ENCODE data around the gene NUP210.
"Not testable (repeated sequence)": the region's sequence is repeated elsewhere in the genome, so short reads cannot be mapped to it uniquely, and the experiment has no call there.

Gene NUP210

DNA sequence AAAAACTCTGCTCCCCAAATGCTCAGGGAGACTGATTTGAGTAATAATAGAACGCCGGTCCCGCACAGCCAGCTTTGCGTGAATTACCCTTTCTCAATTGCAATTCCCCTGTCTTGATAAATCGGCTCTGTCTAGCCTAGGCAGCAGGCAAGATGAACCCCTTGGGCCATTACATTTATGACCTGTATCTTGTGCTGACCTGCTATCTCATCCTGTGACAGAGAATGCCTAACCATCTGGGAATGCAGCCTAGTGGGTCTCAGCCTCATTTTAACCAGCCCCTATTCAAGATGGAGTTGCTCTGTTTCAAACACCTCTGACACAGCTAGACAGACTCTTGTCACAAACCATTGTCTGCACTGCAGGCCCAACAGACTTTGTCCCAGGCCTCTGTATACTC lies 13.8 kb upstream of the NUP210 start:
- H2AFZ ChIP-seq (ENCODE audit: low read depth, low read length): no peak overlapping the region
- peaks cover 2% of the 10 kb centered on the region for H3K4me1 ChIP-seq (ENCODE audit: insufficient read depth, low read length)
- ATAC-seq (ENCODE audit: insufficient read depth, low read depth) (no peak), DNase-seq (no peak)
- no peaks in the 10 kb centered on the region for H3K27me3 ChIP-seq (ENCODE audit: insufficient read depth, low read length, poor library complexity)
- no peaks in the 10 kb centered on the region for H3K9me3 ChIP-seq (ENCODE audit: insufficient read depth, low read length, severe bottlenecking)
- H3K36me3 ChIP-seq (ENCODE audit: insufficient read depth, low read length): no peaks in the 10 kb centered on the region
- H3K79me2 ChIP-seq (ENCODE audit: insufficient read depth, low read length): no peaks in the 10 kb centered on the region
- no peak overlapping the region for H3K27ac ChIP-seq (ENCODE audit: low read length)
- no peaks in the 10 kb centered on the region for H4K20me1 ChIP-seq (ENCODE audit: insufficient read depth, low read length)
- TF ChIP-seq, protein P1, sequence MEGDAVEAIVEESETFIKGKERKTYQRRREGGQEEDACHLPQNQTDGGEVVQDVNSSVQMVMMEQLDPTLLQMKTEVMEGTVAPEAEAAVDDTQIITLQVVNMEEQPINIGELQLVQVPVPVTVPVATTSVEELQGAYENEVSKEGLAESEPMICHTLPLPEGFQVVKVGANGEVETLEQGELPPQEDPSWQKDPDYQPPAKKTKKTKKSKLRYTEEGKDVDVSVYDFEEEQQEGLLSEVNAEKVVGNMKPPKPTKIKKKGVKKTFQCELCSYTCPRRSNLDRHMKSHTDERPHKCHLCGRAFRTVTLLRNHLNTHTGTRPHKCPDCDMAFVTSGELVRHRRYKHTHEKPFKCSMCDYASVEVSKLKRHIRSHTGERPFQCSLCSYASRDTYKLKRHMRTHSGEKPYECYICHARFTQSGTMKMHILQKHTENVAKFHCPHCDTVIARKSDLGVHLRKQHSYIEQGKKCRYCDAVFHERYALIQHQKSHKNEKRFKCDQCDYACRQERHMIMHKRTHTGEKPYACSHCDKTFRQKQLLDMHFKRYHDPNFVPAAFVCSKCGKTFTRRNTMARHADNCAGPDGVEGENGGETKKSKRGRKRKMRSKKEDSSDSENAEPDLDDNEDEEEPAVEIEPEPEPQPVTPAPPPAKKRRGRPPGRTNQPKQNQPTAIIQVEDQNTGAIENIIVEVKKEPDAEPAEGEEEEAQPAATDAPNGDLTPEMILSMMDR (IDR thresholded peaks at IDR 0.05; ENCODE audit: borderline replicate concordance, extremely low read depth, low read length, poor library complexity, severe bottlenecking): no peak
- TF ChIP-seq EZH2 (IDR thresholded peaks at IDR 0.05; ENCODE audit: borderline replicate concordance, low read depth, low read length, severe bottlenecking): no peak
- H3K9ac ChIP-seq (ENCODE audit: low read depth, low read length): no peak overlapping the region
- no peak overlapping the region for H3K4me3 ChIP-seq (ENCODE audit: low read depth in 1 of 2, low read length in 2 of 2)
- no peak overlapping the region for H3K4me2 ChIP-seq (ENCODE audit: insufficient read depth, low read length)

- Histone ChIP-seq H3K4me2 (ENCODE audit: insufficient read depth, low read length) (no peak overlapping the region), H2AFZ (ENCODE audit: low read depth, low read length) (no peak overlapping the region), H3K9ac (ENCODE audit: low read depth, low read length) (no peak overlapping the region), H3K27ac (ENCODE audit: low read length) (no peak overlapping the region), H3K27me3 (ENCODE audit: insufficient read depth, low read length, poor library complexity) (no peaks in the 10 kb centered on the region), H4K20me1 (ENCODE audit: insufficient read depth, low read length) (no peaks in the 10 kb centered on the region), H3K4me3 (ENCODE audit: low read depth in 1 of 2, low read length in 2 of 2) (no peak overlapping the region), H3K36me3 (ENCODE audit: insufficient read depth, low read length) (no peaks in the 10 kb centered on the region), H3K4me1 (ENCODE audit: insufficient read depth, low read length) (peaks cover 13% of the 10 kb centered on the region), H3K9me3 (ENCODE audit: insufficient read depth, low read length, severe bottlenecking) (no peaks in the 10 kb centered on the region), H3K79me2 (ENCODE audit: insufficient read depth, low read length) (no peaks in the 10 kb centered on the region)
- no peak for TF ChIP-seq EZH2 (IDR thresholded peaks at IDR 0.05; ENCODE audit: borderline replicate concordance, low read depth, low read length, severe bottlenecking)
- TF ChIP-seq, protein P1 (IDR thresholded peaks at IDR 0.05; ENCODE audit: borderline replicate concordance, extremely low read depth, low read length, poor library complexity, severe bottlenecking): no peak
- DNase-seq: no peak
- no peak for ATAC-seq (ENCODE audit: insufficient read depth, low read depth)
These were observed 12.0 kb upstream of the NUP210 start for GRCh38 chr3:13432093-13432492.

DNA sequence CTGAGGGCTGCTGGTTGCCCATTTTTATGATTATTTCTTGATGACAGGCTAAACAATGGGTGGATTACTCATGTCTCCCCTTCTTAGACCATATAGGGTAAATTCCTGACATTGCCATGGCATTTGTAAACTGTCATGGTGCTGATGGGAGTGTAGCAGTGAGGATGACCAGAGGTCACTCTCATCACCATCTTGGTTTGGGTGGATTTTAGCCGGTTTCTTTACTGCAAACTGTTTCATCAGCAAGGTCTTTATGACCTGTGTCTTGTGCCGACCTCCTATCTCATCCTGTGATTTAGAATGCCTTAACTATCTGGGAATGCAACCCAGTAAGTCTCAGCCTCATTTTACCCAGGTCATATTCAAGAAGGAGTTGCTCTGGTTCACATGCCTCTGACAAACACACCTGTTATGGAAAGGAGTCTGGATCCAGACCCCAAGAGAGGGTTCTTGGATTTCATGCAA lies 10.3 kb upstream of the NUP210 start:
- H3K4me2 ChIP-seq (ENCODE audit: insufficient read depth, low read length); H3K9me3 ChIP-seq (ENCODE audit: insufficient read depth, low read length, severe bottlenecking); H3K9ac ChIP-seq (ENCODE audit: low read depth, low read length); H2AFZ ChIP-seq (ENCODE audit: low read depth, low read length); DNase-seq; H3K27ac ChIP-seq (ENCODE audit: low read length); ATAC-seq (ENCODE audit: insufficient read depth, low read depth); H3K36me3 ChIP-seq (ENCODE audit: insufficient read depth, low read length); H3K79me2 ChIP-seq (ENCODE audit: insufficient read depth, low read length); H4K20me1 ChIP-seq (ENCODE audit: insufficient read depth, low read length); H3K27me3 ChIP-seq (ENCODE audit: insufficient read depth, low read length, poor library complexity); H3K4me3 ChIP-seq (ENCODE audit: low read depth in 1 of 2, low read length in 2 of 2): not testable (repeated sequence)
- H3K4me1 ChIP-seq (ENCODE audit: insufficient read depth, low read length): peaks cover 13% of the 10 kb centered on the region

DNA sequence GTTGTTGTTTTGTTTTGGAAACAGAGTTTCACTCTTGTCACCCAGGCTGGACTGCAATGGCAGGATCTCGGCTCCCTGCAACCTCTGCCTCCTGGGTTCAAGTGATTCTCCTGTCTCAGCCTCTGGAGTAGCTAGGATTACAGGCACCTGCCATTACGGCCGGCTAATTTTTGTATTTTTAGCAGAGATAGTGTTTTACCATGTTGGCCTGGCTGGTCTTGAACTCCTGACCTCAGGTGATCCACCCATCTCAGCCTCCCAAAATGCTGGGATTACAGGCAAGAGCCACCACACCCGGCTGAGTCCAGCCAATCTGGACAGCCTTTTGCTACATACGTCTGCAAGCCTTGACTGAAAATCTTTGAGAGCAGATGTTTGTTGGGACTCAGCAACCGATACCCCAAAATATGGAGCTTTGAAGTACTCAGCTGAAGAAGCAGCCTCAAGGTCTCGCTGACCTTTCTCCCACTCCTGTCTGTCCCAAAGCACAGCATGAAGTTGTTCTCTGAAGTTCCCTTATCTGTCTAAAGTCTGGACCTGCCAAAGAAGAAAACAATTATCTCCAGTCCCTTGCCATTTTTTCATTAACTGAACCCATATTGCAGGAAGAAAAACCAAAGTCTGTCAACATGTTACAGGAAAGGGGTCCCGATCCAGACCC lies 9.6 kb upstream of the NUP210 start:
- DNase-seq (no peak), ATAC-seq (ENCODE audit: insufficient read depth, low read depth) (no peak)
- no peaks in the 10 kb centered on the region for H3K27me3 ChIP-seq (ENCODE audit: insufficient read depth, low read length, poor library complexity)
- no peaks in the 10 kb centered on the region for H3K79me2 ChIP-seq (ENCODE audit: insufficient read depth, low read length)
- H4K20me1 ChIP-seq (ENCODE audit: insufficient read depth, low read length): no peaks in the 10 kb centered on the region
- no peak overlapping the region for H3K27ac ChIP-seq (ENCODE audit: low read length)
- no peak overlapping the region for H3K4me2 ChIP-seq (ENCODE audit: insufficient read depth, low read length)
- H2AFZ ChIP-seq (ENCODE audit: low read depth, low read length): no peak overlapping the region
- no peak overlapping the region for H3K9ac ChIP-seq (ENCODE audit: low read depth, low read length)
- no peaks in the 10 kb centered on the region for H3K36me3 ChIP-seq (ENCODE audit: insufficient read depth, low read length)
- H3K4me1 ChIP-seq (ENCODE audit: insufficient read depth, low read length): peaks cover 13% of the 10 kb centered on the region
- H3K4me3 ChIP-seq (ENCODE audit: low read depth in 1 of 2, low read length in 2 of 2): no peak overlapping the region
- no peaks in the 10 kb centered on the region for H3K9me3 ChIP-seq (ENCODE audit: insufficient read depth, low read length, severe bottlenecking)
- TF ChIP-seq, protein P1 (IDR thresholded peaks at IDR 0.05; ENCODE audit: borderline replicate concordance, extremely low read depth, low read length, poor library complexity, severe bottlenecking): no peak
- TF ChIP-seq EZH2 (IDR thresholded peaks at IDR 0.05; ENCODE audit: borderline replicate concordance, low read depth, low read length, severe bottlenecking): no peak

DNA sequence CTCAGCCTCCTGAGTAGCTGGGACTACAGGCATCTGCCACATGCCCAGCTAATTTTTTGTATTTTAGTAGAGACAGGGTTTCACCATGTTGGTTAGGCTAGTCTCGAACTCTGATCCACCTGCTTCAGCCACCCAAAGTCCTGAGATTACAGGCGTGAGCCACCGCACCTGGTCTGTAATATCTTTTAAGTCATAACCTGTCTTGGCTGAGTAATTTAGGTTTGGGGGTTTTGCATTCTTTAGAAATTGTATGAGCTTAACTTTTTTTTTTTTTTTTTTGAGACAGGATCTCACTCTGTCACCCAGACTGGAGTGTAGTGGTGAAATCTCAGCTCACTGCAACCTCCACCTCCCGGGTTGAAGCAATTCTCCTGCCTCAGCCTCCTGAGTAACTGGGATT lies 8.6 kb upstream of the NUP210 start:
- Histone ChIP-seq H3K4me2 (ENCODE audit: insufficient read depth, low read length) (0 out of 2 replicates have a peak overlapping the region, but pooled peaks have one; percentile 4), H2AFZ (ENCODE audit: low read depth, low read length) (peak overlapping the region; percentile 66; the same call in 1 of the 2 replicates)

More for the DNA sequence above, 8.6 kb upstream of the NUP210 start:
- H3K4me3 ChIP-seq (ENCODE audit: low read depth in 1 of 2, low read length in 2 of 2); DNase-seq; H3K9ac ChIP-seq (ENCODE audit: low read depth, low read length); H4K20me1 ChIP-seq (ENCODE audit: insufficient read depth, low read length); H3K36me3 ChIP-seq (ENCODE audit: insufficient read depth, low read length); H3K79me2 ChIP-seq (ENCODE audit: insufficient read depth, low read length); H3K27me3 ChIP-seq (ENCODE audit: insufficient read depth, low read length, poor library complexity); ATAC-seq (ENCODE audit: insufficient read depth, low read depth); H3K27ac ChIP-seq (ENCODE audit: low read length); H3K9me3 ChIP-seq (ENCODE audit: insufficient read depth, low read length, severe bottlenecking): not testable (repeated sequence)
- H3K4me1 ChIP-seq (ENCODE audit: insufficient read depth, low read length): peaks cover 13% of the 10 kb centered on the region
